ENCODE measurements around the gene LDB1.

Gene LDB1

GRCh38 chr10:102113261-102113955 is 6.8 kb downstream of the LDB1 start:
- no peak for DNase-seq (ENCODE audit: low read depth)

- no peak for DNase-seq (ENCODE audit: low read depth)
These were observed 7.9 kb downstream of the LDB1 start for GRCh38 chr10:102112210-102112817.

- DNase-seq (ENCODE audit: low read depth): no peak
These were observed 8.9 kb downstream of the LDB1 start for GRCh38 chr10:102111276-102111675.

GRCh38 chr10:102109166-102110116 is 10.7 kb downstream of the LDB1 start:
- no peak for DNase-seq (ENCODE audit: low read depth)

DNA sequence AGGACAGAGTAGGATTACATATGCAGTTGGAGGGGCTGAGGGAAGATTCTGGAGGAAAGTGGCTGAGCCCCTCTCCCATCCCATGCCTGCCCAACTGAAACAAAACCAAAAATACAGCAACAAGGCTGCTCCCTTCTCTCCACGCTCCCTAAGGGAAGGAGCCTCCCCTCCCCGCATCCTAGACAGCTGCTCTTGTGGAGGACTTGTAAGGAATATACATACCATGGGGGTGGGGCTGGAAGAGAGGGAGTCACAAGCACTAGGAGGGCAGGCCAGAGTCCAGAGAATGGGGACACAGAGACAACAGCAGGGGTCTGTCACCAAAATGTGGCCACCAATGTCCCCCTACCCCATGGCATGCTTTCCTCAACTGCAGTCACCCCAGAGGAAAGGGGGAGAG is 13.2 kb downstream of the LDB1 start:
- DNase-seq (ENCODE audit: low read depth): no peak

DNA sequence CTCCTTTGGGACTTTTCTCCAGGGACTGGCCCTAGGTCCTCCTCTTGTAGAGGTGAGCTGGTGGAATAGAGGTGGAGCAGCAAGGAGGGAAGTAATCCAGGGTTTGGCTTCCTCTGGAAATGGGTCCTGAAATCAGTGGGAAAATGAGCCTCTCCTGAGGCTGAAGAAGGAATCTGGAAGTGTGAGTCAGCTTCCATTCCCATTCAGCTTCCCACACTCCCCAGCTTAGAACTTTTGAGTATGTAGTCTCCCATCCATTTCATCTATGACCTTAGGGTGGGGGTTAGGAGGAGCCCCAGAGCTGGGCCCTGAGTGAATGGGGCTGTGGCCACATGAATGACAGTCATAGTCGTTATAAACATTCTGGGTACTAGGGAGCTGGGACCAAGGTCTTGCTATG is 17.7 kb downstream of the LDB1 start:
- DNase-seq (ENCODE audit: low read depth): no peak

DNA sequence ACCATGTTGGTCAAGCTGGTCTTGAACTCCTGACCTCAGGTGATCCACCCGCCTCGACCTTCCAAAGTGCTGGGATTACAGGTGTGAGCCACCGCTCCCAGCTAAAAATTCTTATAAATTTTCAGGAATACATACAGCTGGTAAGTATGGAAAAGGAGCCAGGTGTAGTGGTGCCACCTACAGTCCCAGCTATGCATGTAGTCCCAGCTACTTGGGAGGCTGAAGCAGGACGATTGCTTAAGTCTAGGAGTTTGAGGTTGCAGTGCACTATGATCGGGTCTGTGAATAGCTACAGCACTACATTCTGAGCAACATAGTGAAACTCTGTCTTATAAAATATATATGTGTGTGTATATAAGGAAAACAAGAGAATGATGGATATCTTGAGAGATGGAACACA is 19.0 kb downstream of the LDB1 start:
- no peak for DNase-seq (ENCODE audit: low read depth)

DNA sequence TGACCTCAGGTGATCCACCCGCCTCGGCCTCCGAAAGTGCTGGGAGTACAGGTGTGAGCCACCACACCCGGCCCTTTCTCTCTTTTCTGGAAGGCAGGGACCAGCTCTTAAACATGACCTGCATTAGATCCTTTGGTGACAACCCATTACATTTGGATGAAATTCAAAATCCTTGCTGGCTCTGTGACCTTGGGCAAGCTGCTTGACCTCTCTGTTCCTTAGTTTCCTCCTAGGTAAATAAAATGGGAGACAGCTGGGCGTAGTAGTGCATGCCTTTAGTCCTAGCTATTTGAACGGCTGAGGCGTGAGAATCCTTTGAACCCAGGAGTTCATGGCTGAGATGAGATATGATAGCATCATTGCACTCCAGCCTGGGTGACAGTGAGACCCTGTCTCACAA is 23.7 kb downstream of the LDB1 start:
- no peak for DNase-seq (ENCODE audit: low read depth)

DNA sequence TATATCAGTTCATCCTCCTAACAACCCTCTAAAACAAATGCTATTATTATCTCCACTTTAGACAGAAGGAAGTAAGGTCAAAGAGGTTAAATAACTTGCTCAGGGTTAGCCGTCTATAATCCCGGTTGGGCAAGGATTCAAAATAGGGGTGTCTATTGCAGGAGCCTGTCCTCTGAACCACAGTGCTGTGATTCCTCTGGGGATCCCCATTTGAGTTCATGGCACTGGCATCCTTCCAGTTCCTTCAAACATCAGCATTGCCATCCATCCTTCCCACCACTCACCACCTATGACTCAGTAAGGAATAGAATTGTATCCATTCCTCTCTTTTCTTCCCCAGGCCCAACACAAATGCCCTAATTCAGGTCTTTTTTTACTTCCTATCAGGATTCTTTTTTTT is 29.4 kb downstream of the LDB1 start:
- DNase-seq (ENCODE audit: low read depth): no peak

DNA sequence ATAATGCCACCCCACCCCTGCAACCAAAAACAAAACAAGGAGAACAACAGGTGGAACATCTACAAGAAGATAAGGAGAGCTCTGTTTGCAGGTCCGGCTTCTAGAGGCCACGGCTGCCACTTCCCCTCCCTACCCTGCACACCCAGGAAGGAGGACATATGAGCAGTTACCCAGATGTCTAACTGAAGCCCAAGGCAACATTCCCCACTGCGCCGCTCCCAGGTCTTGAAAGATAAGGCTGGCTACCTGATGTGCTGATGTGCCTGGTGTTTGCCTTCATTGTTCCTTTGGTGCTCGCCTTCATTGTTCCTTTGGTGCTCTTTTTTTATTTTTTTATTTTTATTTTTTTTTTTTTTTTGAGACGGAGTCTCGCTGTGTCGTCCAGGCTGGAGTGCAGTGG is 34.0 kb downstream of the LDB1 start:
- no peak for DNase-seq (ENCODE audit: low read depth)

DNA sequence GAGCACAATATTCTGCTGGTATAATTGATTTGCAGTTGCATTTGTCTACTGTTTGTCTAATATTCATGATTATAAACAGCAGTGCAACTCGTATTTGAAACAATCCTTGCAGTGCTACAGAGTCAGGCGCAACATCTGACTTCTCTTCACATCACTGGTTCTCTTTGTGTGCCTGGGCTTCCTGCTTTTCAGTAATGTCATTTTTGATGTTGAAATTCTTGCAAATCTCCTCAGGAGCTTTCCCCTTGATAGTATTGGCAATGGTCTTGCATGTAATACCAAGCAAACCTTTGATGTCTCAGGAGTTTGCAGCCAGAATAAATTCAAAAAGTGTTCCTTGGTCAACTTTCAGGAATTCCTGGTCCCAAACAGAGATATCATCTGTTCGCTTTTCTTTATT is 34.8 kb downstream of the LDB1 start:
- no peak for DNase-seq (ENCODE audit: low read depth)

- DNase-seq (ENCODE audit: low read depth): no peak
These were observed 36.6 kb downstream of the LDB1 start for GRCh38 chr10:102083541-102083940.

DNA sequence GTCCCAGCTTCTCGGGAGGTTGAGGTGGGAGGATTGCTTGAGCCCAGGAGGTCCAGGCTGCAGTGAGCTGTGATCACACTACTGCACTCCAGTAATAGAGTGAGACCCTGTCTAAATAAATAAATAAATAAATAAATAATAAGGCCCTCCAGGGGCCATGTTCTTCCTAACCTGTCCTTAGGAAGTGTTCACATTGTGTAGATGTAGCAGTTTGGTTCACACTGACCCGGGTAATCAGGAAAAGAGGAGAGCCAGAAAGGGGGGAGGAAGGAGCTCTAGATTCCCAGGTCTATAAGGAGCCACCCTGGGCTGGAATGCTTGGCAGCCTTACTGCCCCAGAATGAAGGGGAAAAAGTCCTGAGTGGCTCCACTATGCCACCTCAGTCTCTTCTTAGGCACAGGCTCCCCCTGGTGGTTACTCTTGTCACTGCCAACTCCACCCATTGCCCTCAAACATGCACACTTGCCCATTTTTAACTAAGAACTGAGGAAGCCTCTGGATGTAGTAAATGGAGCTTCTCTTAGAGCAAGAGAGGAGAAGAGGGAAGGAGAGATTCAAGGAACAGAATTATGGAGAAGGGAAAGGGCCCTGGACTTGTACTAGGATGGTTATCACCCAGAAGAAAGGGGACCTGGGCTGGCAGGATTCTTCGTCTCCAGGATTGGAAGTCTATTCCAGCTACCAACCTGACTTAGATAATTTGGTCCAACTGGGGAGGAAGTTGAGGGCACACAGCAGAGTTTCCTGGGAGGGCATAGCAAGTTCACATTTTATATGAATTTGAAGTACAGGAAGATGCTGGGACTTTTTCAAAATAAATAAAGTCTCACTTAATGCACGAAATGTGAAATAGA is 47.3 kb downstream of the LDB1 start:
- peak; percentile 50 for DNase-seq (ENCODE audit: low read depth)

DNA sequence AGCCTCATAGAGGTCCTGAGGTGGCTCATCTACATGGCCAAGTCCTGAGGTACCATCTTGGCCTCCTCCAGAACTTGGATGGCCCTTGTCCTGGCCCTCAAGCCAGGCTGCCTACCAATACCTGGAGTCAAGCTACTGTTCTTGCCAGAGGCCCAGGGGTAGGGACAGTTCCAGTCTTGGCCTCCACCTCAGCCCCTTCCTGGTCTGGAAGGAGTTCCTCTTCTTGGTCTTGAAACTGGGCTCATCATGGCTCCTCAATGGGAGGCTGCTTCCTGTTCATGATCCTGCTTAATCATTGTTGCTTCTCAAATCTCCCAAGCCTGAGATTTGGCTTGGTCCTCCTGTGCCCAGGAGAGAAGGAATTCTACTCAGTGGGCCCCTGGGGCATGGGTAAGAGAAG is 51.1 kb downstream of the LDB1 start:
- no peak for DNase-seq (ENCODE audit: low read depth)

DNA sequence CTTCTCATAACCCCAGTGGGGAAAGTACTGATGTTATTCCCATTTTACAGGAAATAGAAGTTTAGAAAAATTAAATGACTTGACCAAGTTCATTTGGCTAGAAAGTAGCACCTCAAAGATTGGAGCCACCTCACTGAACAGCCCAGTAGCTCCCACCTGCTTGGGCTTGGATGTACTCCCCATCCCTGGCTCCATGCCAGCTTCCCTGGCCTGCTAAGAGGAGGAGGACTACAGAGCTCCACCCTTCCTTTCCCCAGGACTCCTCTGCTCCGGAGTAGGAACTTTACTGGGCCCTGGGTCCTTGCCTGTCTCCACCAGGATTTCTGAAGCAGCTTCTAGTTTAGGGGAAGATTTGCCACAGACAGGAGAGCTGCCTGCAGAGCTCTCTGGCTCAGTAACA is 52.0 kb downstream of the LDB1 start:
- no peak for DNase-seq (ENCODE audit: low read depth)

GRCh38 chr10:102067091-102067916 is 52.9 kb downstream of the LDB1 start:
- no peak for DNase-seq (ENCODE audit: low read depth)

- no peak for DNase-seq (ENCODE audit: low read depth)
These were observed 53.6 kb downstream of the LDB1 start for GRCh38 chr10:102066399-102067088.

GRCh38 chr10:102065561-102066398 is 54.4 kb downstream of the LDB1 start:
- DNase-seq (ENCODE audit: low read depth): no peak

- DNase-seq (ENCODE audit: low read depth): peak; percentile 85
These were observed 55.2 kb downstream of the LDB1 start, which contains the start of gene HPS6 for GRCh38 chr10:102064868-102065560. TSS of gene HPS6 (plus strand) at chr10:102065349. CDS start at chr10:102065475, 126 bp downstream.

All from activated T-helper 1 cell treated with Interleukin-2 at 50 U/mL for 16 hours (primary cell).